ENCODE results near the gene MRPL37. TPM values are rescaled to one million over a fixed set of nuclear protein-coding genes. Genes with fewer than 3 reads are reported as not detected.

The MRPL37 gene
- 40.8 and 49.9 TPM in 2 replicates for total RNA-seq

DNA sequence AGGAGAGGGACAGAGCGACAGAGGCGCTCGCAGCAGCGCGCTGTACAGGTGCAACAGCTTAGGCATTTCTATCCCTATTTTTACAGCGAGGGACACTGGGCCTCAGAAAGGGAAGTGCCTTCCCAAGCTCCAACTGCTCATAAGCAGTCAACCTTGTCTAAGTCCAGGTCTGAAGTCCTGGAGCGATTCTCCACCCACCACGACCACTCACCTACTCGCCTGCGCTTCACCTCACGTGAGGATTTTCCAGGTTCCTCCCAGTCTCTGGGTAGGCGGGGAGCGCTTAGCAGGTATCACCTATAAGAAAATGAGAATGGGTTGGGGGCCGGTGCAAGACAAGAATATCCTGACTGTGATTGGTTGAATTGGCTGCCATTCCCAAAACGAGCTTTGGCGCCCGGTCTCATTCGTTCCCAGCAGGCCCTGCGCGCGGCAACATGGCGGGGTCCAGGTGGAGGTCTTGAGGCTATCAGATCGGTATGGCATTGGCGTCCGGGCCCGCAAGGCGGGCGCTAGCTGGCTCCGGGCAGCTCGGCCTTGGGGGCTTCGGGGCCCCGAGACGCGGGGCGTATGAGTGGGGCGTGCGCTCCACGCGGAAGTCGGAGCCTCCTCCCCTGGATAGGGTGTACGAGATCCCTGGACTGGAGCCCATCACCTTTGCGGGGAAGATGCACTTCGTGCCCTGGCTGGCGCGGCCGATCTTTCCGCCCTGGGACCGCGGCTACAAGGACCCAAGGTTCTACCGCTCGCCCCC, at the start of gene MRPL37, which contains the start of gene CYB5RL:
Gene MRPL37, plus strand, starts transcription at position 403 of the 754 bp plus-strand sequence. Its CDS starts 77 bp downstream, at position 480.
Gene CYB5RL, minus strand, starts transcription at position 266 of the 754 bp plus-strand sequence. CDS start 4,414 bp downstream, outside the sequence.

DNA sequence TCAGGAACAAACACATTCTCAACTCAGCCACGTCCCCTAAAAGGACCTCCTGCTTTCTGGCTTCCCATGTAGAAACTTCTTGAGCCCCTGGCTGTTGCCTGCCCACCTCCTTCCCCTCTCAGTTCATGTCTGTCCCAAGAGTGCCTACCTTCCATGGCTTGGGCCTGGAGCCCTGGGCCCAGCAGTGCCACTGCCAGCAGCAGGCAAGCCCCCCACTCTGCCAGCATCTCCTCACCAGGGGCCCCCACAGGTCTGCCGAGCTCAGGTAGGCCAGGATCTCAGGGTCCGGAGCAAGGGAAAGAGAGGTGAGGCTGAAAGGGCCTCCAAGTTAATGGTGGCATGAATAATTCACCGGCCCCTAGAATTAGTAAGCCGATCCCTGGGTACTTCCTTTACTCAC, 47.3 kb upstream of the MRPL37 start, which contains the start of gene CDCP2:
Gene CDCP2, minus strand, starts transcription at position 305 of the 400 bp plus-strand sequence. Its CDS starts 78 bp downstream, at position 227.

Other genes with a start within 250 kb of the MRPL37 start
- under 0.01 and 0.43 TPM in 2 replicates for gene LDLRAD1, start 182.0 kb upstream of the MRPL37 start, total RNA-seq
- gene TMEM59, start 147.0 kb upstream of the MRPL37 start, total RNA-seq, result 149 and 349 TPM in 2 replicates
- gene TCEANC2, start 146.6 kb upstream of the MRPL37 start, total RNA-seq, result 2.4 and 4.2 TPM in 2 replicates
- not detected in 2 replicates for gene CDCP2, start 47.2 kb upstream of the MRPL37 start, total RNA-seq
- gene CYB5RL, start 137 bp upstream of the MRPL37 start, total RNA-seq, result 3.8 and 4.1 TPM in 2 replicates
- gene SSBP3, start 206.2 kb downstream of the MRPL37 start, total RNA-seq, result 3.1 and 5.3 TPM in 2 replicates

Measured in nasal cavity respiratory epithelium epithelial cell of viscerocranial mucosa (primary cell).